Liver (tissue), 9 donors: ENCODE data around the gene IGSF3. TPM values are rescaled to one million over a fixed set of nuclear protein-coding genes. Genes with fewer than 3 reads are reported as not detected.
"Not testable (repeated sequence)": the region's sequence is repeated elsewhere in the genome, so short reads cannot be mapped to it uniquely, and the experiment has no call there.

ENCODE experiments used
- DNase-seq: peaks from one replicate; pipeline ENCODE4 v3.0.0-alpha.2; 2017; ENCODE audit warnings: low spot score
- H3K27ac ChIP-seq, 2 donors: one replicate each; pipeline ENCODE4 v1.7.0; 2013; ENCODE audit warnings: inconsistent platforms in 2 of 2, low read length in 2 of 2, control low read depth in 1 of 2, low read depth in 1 of 2, mild to moderate bottlenecking in 1 of 2
- H3K27me3 ChIP-seq, 4 donors: one replicate each; pipeline versions ENCODE4 v1.6.1 to v1.7.0; 2013; ENCODE audit warnings: low read length in 3 of 4, inconsistent platforms in 1 of 4, mild to moderate bottlenecking in 1 of 4, moderate library complexity in 1 of 4; ENCODE audit not compliant: control insufficient read depth in 4 of 4, insufficient read depth in 4 of 4
- H3K36me3 ChIP-seq, 4 donors: one replicate each; pipeline versions ENCODE4 v1.6.1 to v1.7.0; 2013; ENCODE audit warnings: low read length in 3 of 4, mild to moderate bottlenecking in 3 of 4, low read depth in 1 of 4, moderate library complexity in 1 of 4; ENCODE audit not compliant: control insufficient read depth in 4 of 4, insufficient read depth in 3 of 4
- H3K4me1 ChIP-seq, 4 donors: one replicate each; pipeline versions ENCODE4 v1.6.1 to v1.7.0; 2013; ENCODE audit warnings: low read length in 3 of 4, mild to moderate bottlenecking in 3 of 4, moderate library complexity in 1 of 4; ENCODE audit not compliant: control insufficient read depth in 4 of 4, insufficient read depth in 4 of 4
- H3K4me3 ChIP-seq, 3 donors: one replicate each; pipeline versions ENCODE4 v1.6.1 to v1.7.0; 2013; ENCODE audit warnings: low read length in 3 of 3, control low read depth in 1 of 3, low read depth in 1 of 3, mild to moderate bottlenecking in 1 of 3
- H3K9ac ChIP-seq, 2 donors: one replicate each; pipeline ENCODE4 v1.7.0; 2013; ENCODE audit warnings: low read length in 2 of 2, mild to moderate bottlenecking in 2 of 2, moderate library complexity in 2 of 2, control low read depth in 1 of 2, low read depth in 1 of 2
- H3K9me3 ChIP-seq, 4 donors: one replicate each; pipeline versions ENCODE4 v1.6.1 to v1.7.0; 2013; ENCODE audit warnings: low read length in 3 of 4; ENCODE audit not compliant: control insufficient read depth in 4 of 4
- ATF3 ChIP-seq: IDR thresholded peaks from 2 replicates; pipeline ENCODE4 v1.6.1; 2016; ENCODE audit warnings: antibody characterized with exemption
- FOXA1 ChIP-seq: IDR thresholded peaks from 2 replicates; pipeline ENCODE4 v1.6.1; 2016; ENCODE audit warnings: antibody characterized with exemption
- HNF4A ChIP-seq, 2 donors: conservative IDR thresholded peaks; 2 replicates each; pipeline ENCODE4 v1.6.1; 2016; ENCODE audit warnings: antibody characterized with exemption in 2 of 2, mild to moderate bottlenecking in 2 of 2
- HNF4G ChIP-seq: IDR thresholded peaks from 2 replicates; pipeline ENCODE4 v1.6.1; 2016; ENCODE audit warnings: antibody characterized with exemption
- MAX ChIP-seq: IDR thresholded peaks from 2 replicates; pipeline ENCODE4 v1.6.1; 2016; ENCODE audit warnings: antibody characterized with exemption
- TAF1 ChIP-seq: conservative IDR thresholded peaks from 2 replicates; pipeline ENCODE4 v1.6.1; 2016; ENCODE audit warnings: antibody characterized with exemption, mild to moderate bottlenecking
- ZBTB33 ChIP-seq: IDR thresholded peaks from 2 replicates; pipeline ENCODE4 v1.6.1; 2016; ENCODE audit warnings: antibody characterized with exemption
- WGBS: extraction: QIAGEN DNeasy Blood & Tissue Kit; methylation state at CpG from one replicate; pipeline ENCODE4 v1.1.7; 2013; 5-methylcytosine and 5-hydroxymethylcytosine counted together
- polyA plus RNA-seq, 2 donors: library from polyadenylated mRNA; stranded (reverse) in 1 of 2; unstranded in 1 of 2; fragments of 200-250 nt in 1 of 2; fragments of >200 nt in 1 of 2; fragmentation: Nextera tagmentation in 1 of 2; extraction: Ambion mirVana in 1 of 2; gene quantifications; one replicate each; pipeline versions ENCODE4 v1.2.1 to v1.2.3, GENCODE V29; 2013 to 2015
- total RNA-seq, 2 donors: library from RNA; depleted of rRNA; stranded (reverse); fragments of >200 nt; gene quantifications; one replicate each; pipeline ENCODE4 v1.2.3, GENCODE V29; 2014
- donor health status: healthy.
- donor health status: healthy.
- donor health status: healthy.
- donor health status: healthy.
- donor health status: healthy.

The IGSF3 gene
- total and polyA plus RNA-seq, 4 donors, result 0.14 to 5.4 (median 0.68) TPM

GRCh38 chr1:116625155-116625554, 42.4 kb downstream of the IGSF3 start:
- peak in 1 of 2 donors; percentile 7 for TF ChIP-seq HNF4A (conservative IDR thresholded peaks at IDR 0.05)
- H3K36me3 ChIP-seq, H3K27ac ChIP-seq, H3K4me3 ChIP-seq, H3K9me3 ChIP-seq, H3K9ac ChIP-seq, H3K27me3 ChIP-seq, DNase-seq, H3K4me1 ChIP-seq: not testable (repeated sequence)
- 77% methylated on average over 5 of the region's 5 CpGs for WGBS

- TF ChIP-seq FOXA1 (no peak), ZBTB33 (no peak), HNF4G (no peak), MAX (no peak), ATF3 (no peak), TAF1 (no peak)
- H3K4me1 ChIP-seq, result peaks cover 0 to 12% (median 3%) of the 10 kb centered on the region in 4 donors
- H3K4me3 ChIP-seq, result no peak overlapping the region
- H3K9ac ChIP-seq, result no peak overlapping the region
- 92% methylated on average over 7 of the region's 7 CpGs for WGBS
- DNase-seq, result no peak
- no peaks in the 10 kb centered on the region for H3K9me3 ChIP-seq
- no peaks in the 10 kb centered on the region for H3K27me3 ChIP-seq
- no peaks in the 10 kb centered on the region for H3K36me3 ChIP-seq
- no peak overlapping the region for H3K27ac ChIP-seq
These were observed 43.5 kb downstream of the IGSF3 start for GRCh38 chr1:116624040-116624439.

GRCh38 chr1:116622496-116622895, 45.0 kb downstream of the IGSF3 start:
- 83% methylated on average over 2 of the region's 2 CpGs for WGBS
- not testable (repeated sequence) for H3K27me3 ChIP-seq, H3K9me3 ChIP-seq, H3K4me3 ChIP-seq, H3K9ac ChIP-seq, H3K27ac ChIP-seq, H3K36me3 ChIP-seq, DNase-seq
- peaks cover 0 to 12% (median 4%) of the 10 kb centered on the region in 4 donors for H3K4me1 ChIP-seq

- not testable (repeated sequence) for H3K27me3 ChIP-seq, H3K36me3 ChIP-seq, H3K9me3 ChIP-seq, H3K9ac ChIP-seq, DNase-seq, H3K27ac ChIP-seq, H3K4me3 ChIP-seq
- WGBS, result 91% methylated on average over 2 of the region's 2 CpGs
- H3K4me1 ChIP-seq, result peaks cover 0 to 12% (median 4%) of the 10 kb centered on the region in 4 donors
These were observed 45.8 kb downstream of the IGSF3 start for GRCh38 chr1:116621756-116622155.

- not testable (repeated sequence) for DNase-seq, H3K27ac ChIP-seq, H3K27me3 ChIP-seq, H3K4me3 ChIP-seq, H3K9ac ChIP-seq, H3K9me3 ChIP-seq, H3K36me3 ChIP-seq
- peaks cover 0 to 12% (median 4%) of the 10 kb centered on the region in 4 donors for H3K4me1 ChIP-seq
- WGBS, result 95% methylated on average over 3 of the region's 3 CpGs
These were observed 47.1 kb downstream of the IGSF3 start for GRCh38 chr1:116620392-116620791.
